PC-9 (cell line): ENCODE results near the gene SUFU. TPM values are rescaled to one million over a fixed set of nuclear protein-coding genes. Genes with fewer than 3 reads are reported as not detected.
A peak's percentile ranks its signal among the peaks of the same experiment; 100 is the strongest.

Experiments used
- BruUV-seq: library from RNA; stranded (reverse); fragments of 400-500 nt; replicated peaks from 2 replicates; lab custom pipeline; 2021; lab: Mats Ljungman, UMichigan
- CTCF ChIA-PET: fragments of 300-600 bp; sonication (Branson Sonifier 250); formaldehyde crosslinking; loops from one replicate; lab custom pipeline; 2022; ENCODE audit warnings: antibody characterized with exemption; lab: Charles Lee
- POLR2A ChIA-PET: fragments of 300-600 bp; sonication (Branson Sonifier 250); formaldehyde crosslinking; loops from one replicate; lab custom pipeline; 2022; ENCODE audit warnings: antibody characterized with exemption; ENCODE audit not compliant: unreplicated experiment; lab: Charles Lee
- DNase-seq, 2 experiments: peaks; one replicate each; pipeline versions ENCODE4 v3.0.0 to v3.0.0-alpha.2; 2015 to 2022; ENCODE audit warnings: mixed read lengths in 1 of 2
- H2AFZ ChIP-seq: fragments of 200-600 bp; sonication (generic); 2 replicates; pipeline ENCODE4 v1.8.1; 2017; ENCODE audit warnings: antibody characterized with exemption
- H3F3A ChIP-seq: fragments of 200-600 bp; sonication (generic); 2 replicates; pipeline ENCODE4 v1.8.1; 2017; ENCODE audit warnings: antibody characterized with exemption, mild to moderate bottlenecking, low read depth; ENCODE audit not compliant: insufficient read depth
- H3K27ac ChIP-seq: fragments of 200-600 bp; sonication (generic); 2 replicates; pipeline ENCODE4 v1.6.1; 2016; ENCODE audit warnings: mixed run types
- H3K27me3 ChIP-seq: fragments of 200-600 bp; sonication (generic); 2 replicates; pipeline ENCODE4 v1.6.1; 2016; ENCODE audit warnings: low read depth, mixed run types; ENCODE audit not compliant: insufficient read depth
- H3K36me3 ChIP-seq: fragments of 200-600 bp; sonication (generic); 2 replicates; pipeline ENCODE4 v1.6.1; 2016; ENCODE audit warnings: low read depth, mixed run types
- H3K4me1 ChIP-seq: fragments of 200-600 bp; sonication (generic); replicated peaks from 2 replicates; pipeline ENCODE4 v1.6.1; 2016; ENCODE audit warnings: mixed run types; ENCODE audit not compliant: insufficient read depth
- H3K4me2 ChIP-seq: fragments of 200-600 bp; sonication (generic); 2 replicates; pipeline ENCODE4 v1.6.1; 2017; ENCODE audit warnings: mixed run types
- H3K4me3 ChIP-seq: fragments of 200-600 bp; sonication (generic); 2 replicates; pipeline ENCODE4 v1.6.1; 2016; ENCODE audit warnings: mixed run types
- H3K79me2 ChIP-seq: fragments of 200-600 bp; sonication (generic); 2 replicates; pipeline ENCODE4 v1.6.1; 2017; ENCODE audit warnings: low read depth, mixed run types
- H3K9me2 ChIP-seq: fragments of 200-600 bp; sonication (generic); 2 replicates; pipeline ENCODE4 v1.8.1; 2017; ENCODE audit warnings: mild to moderate bottlenecking; ENCODE audit not compliant: insufficient read depth
- H3K9me3 ChIP-seq: fragments of 200-600 bp; sonication (generic); 2 replicates; pipeline ENCODE4 v1.8.1; 2016; ENCODE audit warnings: low read depth; ENCODE audit not compliant: insufficient read depth
- H4K20me1 ChIP-seq: fragments of 200-600 bp; sonication (generic); 2 replicates; pipeline ENCODE4 v1.8.1; 2017; ENCODE audit not compliant: insufficient read depth
- EZH2 ChIP-seq: fragments of 200-600 bp; sonication (generic); IDR thresholded peaks from 2 replicates; pipeline ENCODE4 v1.8.0; 2017; ENCODE audit warnings: antibody characterized with exemption, low read depth
- intact Hi-C: fragments of 100-400 bp; cut with micrococcal nuclease; formaldehyde crosslinking; loops from one replicate; pipeline ENCODE4 v1.10.0; 2022; ENCODE audit not compliant: unreplicated experiment
- total RNA-seq: library from RNA; stranded (reverse); gene quantifications from 2 replicates; pipeline ENCODE4 v1.2.3, GENCODE V29; 2021
- TF ChIP-seq, protein P1 (sequence below): fragments of 200-600 bp; sonication (generic); conservative IDR thresholded peaks from 2 replicates; pipeline ENCODE4 v1.6.1; 2017; ENCODE audit warnings: mixed run types, antibody characterized with exemption, mild to moderate bottlenecking, moderate library complexity

Gene SUFU
- total RNA-seq, 1 experiment from 2014 or later = 20.2 TPM

DNA sequence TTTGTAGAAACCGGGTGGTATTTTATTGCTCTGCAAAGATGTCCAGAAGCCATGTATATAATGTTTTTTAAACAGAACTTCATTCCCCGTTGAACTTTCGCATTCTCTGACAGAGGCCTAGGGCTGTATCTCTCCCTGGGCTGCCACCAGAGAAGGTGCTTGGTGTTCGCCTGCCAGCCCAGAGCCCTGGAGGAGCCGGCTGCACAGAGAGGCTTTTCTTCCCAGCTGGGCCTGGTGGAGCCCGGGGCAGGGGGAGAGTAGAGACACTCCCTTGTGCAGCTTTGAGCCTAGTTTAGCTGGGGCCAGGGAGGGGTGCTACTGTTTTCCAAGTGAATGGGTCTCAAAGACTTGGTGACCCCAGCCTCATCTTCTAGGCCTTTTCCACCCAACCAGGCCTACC lies 126.9 kb downstream of the SUFU start:
- no peaks in the 10 kb centered on the region for H3K79me2 ChIP-seq
- no peak overlapping the region for H3K4me3 ChIP-seq
- no peaks in the 10 kb centered on the region for H3K9me3 ChIP-seq
- H2AFZ ChIP-seq = no peak overlapping the region
- no TSS peak for BruUV-seq
- peaks cover 48% of the 10 kb centered on the region for H3F3A ChIP-seq
- no peaks in the 10 kb centered on the region for H3K27me3 ChIP-seq
- no peak for TF ChIP-seq EZH2
- TF ChIP-seq, protein P1, sequence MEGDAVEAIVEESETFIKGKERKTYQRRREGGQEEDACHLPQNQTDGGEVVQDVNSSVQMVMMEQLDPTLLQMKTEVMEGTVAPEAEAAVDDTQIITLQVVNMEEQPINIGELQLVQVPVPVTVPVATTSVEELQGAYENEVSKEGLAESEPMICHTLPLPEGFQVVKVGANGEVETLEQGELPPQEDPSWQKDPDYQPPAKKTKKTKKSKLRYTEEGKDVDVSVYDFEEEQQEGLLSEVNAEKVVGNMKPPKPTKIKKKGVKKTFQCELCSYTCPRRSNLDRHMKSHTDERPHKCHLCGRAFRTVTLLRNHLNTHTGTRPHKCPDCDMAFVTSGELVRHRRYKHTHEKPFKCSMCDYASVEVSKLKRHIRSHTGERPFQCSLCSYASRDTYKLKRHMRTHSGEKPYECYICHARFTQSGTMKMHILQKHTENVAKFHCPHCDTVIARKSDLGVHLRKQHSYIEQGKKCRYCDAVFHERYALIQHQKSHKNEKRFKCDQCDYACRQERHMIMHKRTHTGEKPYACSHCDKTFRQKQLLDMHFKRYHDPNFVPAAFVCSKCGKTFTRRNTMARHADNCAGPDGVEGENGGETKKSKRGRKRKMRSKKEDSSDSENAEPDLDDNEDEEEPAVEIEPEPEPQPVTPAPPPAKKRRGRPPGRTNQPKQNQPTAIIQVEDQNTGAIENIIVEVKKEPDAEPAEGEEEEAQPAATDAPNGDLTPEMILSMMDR = no peak
- intact Hi-C loops = no loop called here
- peaks cover 86% of the 10 kb centered on the region for H3K4me1 ChIP-seq
- H3K9me2 ChIP-seq = no peaks in the 10 kb centered on the region
- CTCF ChIA-PET = interaction anchor here (0.6 kb wide), 2 partner anchors 83 to 1055 kb away, joined by 3 to 4 read pairs; partner anchors contain the start of gene ARL3
- peak overlapping the region; percentile 60 for H3K4me2 ChIP-seq
- no peaks in the 10 kb centered on the region for H3K36me3 ChIP-seq
- peak overlapping the region; percentile 84 for H3K27ac ChIP-seq
- DNase-seq = no peak
- POLR2A ChIA-PET = no interaction called here
- no peaks in the 10 kb centered on the region for H4K20me1 ChIP-seq

DNA sequence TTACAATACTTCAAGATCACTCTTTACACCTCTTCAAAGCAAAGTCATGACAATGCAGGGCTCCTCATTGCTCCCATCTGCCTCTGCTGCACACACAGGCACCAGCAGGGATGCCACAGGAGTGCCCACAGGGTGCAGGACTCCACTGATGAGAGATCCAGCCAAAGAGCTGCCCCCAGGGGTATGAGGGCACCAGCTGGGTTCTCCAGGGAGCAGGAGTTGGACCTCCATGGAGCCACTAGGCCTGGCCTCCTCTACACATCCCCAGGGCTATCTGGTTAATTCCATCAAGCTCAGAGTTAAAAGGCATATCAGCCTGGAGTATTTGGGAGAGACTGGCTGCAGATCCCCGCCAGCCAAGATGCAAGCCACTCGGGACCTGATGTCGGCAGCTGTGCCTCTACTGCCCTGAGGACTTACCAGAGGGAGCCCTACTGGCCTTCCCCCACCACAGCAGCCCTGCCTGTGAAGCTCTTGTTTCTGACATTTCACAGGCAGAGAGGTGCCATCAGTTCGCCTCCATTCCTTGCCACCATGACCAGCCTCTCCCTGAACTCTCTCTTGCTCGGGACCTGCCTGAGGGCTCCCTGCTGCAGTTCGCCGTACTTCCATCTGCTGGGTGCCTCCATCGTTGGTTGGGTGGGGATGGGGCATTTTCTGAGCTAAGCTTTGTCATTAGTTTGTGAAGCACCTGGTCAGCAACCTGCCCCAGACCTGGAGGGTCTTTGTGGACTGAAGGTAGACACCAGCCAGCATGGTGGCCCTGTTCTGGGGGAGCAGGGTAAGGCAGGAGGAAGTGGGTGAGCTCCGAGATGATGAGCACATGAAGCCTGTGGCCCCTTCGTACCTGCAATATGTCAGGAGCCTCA lies 128.0 kb downstream of the SUFU start:
- H3K27ac ChIP-seq = no peak overlapping the region
- no peak for DNase-seq
- no peak for TF ChIP-seq EZH2
- TF ChIP-seq, protein P1 = no peak
- ChIA-PET POLR2A (no interaction called here), CTCF (no interaction called here)
- no peaks in the 10 kb centered on the region for H3K27me3 ChIP-seq
- no peaks in the 10 kb centered on the region for H3K36me3 ChIP-seq
- no peaks in the 10 kb centered on the region for H3K9me3 ChIP-seq
- peak overlapping the region; percentile 80 for H3K4me2 ChIP-seq
- H3K4me3 ChIP-seq = no peak overlapping the region
- intact Hi-C loops = no loop called here
- H4K20me1 ChIP-seq = no peaks in the 10 kb centered on the region
- H3F3A ChIP-seq = peaks cover 50% of the 10 kb centered on the region
- no peaks in the 10 kb centered on the region for H3K79me2 ChIP-seq
- H3K4me1 ChIP-seq = peaks cover 88% of the 10 kb centered on the region
- H3K9me2 ChIP-seq = no peaks in the 10 kb centered on the region
- no TSS peak for BruUV-seq
- no peak overlapping the region for H2AFZ ChIP-seq

DNA sequence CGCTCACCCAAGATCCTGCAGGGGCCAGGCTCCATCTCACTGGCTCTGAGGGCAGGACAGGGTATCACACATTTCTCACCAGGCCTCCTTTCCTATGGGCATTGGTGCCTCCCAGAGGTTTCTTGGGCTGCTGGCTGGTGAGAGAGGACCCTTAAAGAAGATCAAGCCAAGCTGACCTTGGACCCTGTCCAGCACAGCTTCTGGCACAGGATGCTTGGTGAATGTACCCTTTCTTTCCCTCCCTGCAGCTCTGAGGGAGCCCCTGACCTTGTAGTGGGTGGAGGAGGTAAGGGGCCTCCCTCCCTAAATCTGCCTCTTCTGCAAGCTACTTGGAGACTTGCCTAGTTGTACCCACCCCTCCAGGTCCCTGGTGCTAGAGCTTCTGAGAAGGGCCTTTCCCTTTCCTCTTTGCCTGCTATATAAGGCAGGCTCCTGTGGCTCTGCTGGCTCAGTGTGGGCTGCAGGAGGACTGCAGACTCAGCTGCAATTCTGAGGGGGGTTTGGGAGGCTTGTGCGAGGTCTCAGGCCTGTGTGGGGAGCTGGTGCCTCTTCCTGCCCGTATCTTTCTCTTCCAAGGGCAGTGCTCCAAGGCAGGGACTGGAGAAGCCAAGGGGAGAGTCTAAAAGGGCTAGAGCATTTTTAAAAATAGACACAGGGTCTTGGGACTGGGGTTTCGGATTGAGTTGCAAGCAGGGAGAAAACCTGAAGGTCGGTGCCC lies 128.8 kb downstream of the SUFU start:
- H2AFZ ChIP-seq = no peak overlapping the region
- BruUV-seq = no TSS peak
- peaks cover 83% of the 10 kb centered on the region for H3K4me1 ChIP-seq
- CTCF ChIA-PET = no interaction called here
- H3K4me2 ChIP-seq = peak overlapping the region; percentile 80
- H4K20me1 ChIP-seq = no peaks in the 10 kb centered on the region
- H3K27ac ChIP-seq = peak overlapping the region; percentile 71
- no peak for TF ChIP-seq EZH2
- TF ChIP-seq, protein P1 = no peak
- no peaks in the 10 kb centered on the region for H3K27me3 ChIP-seq
- H3F3A ChIP-seq = peaks cover 52% of the 10 kb centered on the region
- no peak for DNase-seq
- POLR2A ChIA-PET = no interaction called here
- intact Hi-C loops = no loop called here
- H3K9me2 ChIP-seq = no peaks in the 10 kb centered on the region
- no peaks in the 10 kb centered on the region for H3K79me2 ChIP-seq
- H3K36me3 ChIP-seq = no peaks in the 10 kb centered on the region
- no peaks in the 10 kb centered on the region for H3K9me3 ChIP-seq
- no peak overlapping the region for H3K4me3 ChIP-seq
